SIG-M5 (cell line): ENCODE measurements around the gene OR6S1.
"Not testable (repeated sequence)": the region's sequence is repeated elsewhere in the genome, so short reads cannot be mapped to it uniquely, and the experiment has no call there.

ENCODE experiments used
- DNase-seq: peaks from one replicate; lab custom pipeline; 2025; lab: John Stamatoyannopoulos, UW

Gene OR6S1

GRCh38 chr14:20631023-20631879 is 10.2 kb downstream of the OR6S1 start:
- no peak for DNase-seq

- DNase-seq = no peak
These were observed 11.0 kb downstream of the OR6S1 start for GRCh38 chr14:20630340-20631022.

GRCh38 chr14:20628063-20628854 is 13.2 kb downstream of the OR6S1 start:
- no peak for DNase-seq

DNA sequence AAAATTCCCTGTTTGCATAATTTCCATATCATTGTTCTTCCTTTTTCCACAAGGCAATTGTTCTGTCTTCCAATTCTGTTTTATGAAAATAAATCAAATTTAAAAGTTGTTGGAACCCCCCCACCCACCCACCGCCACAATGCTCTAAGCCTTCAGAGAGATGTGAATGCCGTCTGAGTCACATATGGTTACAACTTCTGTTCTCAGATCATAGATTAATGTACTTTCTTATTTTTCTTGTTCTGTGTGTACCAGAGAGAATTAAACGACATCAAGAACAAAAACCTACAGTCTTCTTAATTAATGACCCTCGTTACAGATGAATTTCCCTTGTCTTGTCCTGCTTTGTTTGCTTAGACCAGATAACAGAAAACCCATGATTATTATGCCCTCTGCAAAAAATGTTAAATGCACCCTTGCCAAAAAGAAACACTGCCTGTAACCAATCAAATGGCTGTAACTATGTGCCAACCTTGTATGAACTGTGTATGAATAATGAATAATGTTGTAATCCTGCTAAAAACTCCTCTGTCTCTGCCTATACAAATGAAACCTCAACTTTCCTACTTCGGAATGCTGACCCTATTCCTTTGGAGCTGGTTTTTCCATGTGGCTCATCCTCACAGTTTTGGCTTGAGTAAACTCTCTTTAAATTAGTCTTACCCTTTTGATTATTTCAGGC is 14.0 kb downstream of the OR6S1 start:
- no peak for DNase-seq

DNA sequence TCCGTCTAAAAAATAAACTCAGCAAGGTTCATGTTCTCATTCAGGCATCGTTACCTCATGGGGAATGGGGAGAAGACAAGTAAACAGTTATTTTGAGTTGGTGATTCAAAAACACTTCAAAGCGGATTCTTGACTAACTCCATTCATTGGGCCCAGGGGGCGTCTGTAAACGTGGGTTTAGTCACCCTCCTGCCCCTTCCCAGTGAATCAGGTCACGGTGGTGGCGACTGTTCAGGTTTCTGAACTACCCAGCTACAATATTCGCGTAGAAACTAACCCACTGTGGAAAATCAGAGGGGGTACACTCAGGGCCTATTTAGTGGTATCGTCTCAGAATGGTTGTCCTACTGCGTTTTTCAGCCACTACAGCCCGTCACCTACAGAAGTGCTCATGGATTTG is 15.2 kb downstream of the OR6S1 start:
- DNase-seq = no peak

DNA sequence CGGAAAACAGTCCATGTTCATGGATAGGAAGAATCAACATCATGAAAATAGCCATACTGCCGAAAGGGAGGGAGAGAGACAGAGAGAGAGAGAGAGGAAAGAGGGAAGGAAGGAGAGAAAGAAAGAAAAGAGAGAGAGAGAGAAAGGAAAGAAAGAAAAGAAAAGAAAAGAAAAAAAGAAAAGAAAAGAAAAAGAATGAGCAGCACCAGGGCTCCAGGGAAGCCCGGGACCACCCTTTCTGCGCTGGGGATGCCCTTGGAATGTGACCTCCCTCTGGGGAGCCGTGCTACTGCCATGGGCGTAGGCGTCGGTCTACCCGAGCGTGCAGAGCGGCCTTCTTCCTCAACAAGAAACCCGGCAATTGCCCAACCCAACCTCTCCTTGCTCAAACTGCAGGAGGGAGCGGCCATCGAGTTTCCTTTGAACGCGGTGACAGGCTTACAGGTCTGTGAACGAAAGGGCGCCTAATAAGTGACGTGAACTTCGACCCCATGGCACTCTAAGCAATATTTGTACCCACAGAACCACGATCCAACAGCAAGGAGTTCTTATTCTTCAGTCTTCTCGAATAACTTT is 16.9 kb downstream of the OR6S1 start:
- peak; percentile 54 for DNase-seq

- no peak for DNase-seq
These were observed 17.7 kb downstream of the OR6S1 start for GRCh38 chr14:20623798-20624197.

DNA sequence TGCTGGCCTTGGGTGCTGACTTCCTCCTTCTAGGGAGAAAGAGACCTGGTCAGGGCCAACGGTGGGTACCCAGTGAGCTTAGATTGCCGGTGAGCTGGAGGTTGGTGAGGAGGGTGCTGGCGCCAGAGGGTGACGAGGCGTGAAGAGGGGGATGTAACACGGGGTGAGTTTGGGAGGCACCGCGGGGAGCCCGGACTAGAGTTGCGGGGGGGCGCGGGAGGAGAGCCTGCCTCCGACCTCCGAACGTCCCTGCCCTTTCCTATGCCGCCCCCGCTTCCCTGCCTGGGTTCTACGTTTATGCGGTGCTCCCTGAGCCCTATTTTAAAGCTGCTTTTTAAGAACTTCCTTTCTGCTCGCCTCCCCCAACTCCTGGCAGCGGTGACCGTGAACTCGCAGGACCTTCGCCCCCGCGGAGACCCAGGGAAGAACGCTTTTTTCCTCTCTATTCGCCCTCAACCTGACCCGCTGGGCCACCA is 18.6 kb downstream of the OR6S1 start:
- DNase-seq = no peak

DNA sequence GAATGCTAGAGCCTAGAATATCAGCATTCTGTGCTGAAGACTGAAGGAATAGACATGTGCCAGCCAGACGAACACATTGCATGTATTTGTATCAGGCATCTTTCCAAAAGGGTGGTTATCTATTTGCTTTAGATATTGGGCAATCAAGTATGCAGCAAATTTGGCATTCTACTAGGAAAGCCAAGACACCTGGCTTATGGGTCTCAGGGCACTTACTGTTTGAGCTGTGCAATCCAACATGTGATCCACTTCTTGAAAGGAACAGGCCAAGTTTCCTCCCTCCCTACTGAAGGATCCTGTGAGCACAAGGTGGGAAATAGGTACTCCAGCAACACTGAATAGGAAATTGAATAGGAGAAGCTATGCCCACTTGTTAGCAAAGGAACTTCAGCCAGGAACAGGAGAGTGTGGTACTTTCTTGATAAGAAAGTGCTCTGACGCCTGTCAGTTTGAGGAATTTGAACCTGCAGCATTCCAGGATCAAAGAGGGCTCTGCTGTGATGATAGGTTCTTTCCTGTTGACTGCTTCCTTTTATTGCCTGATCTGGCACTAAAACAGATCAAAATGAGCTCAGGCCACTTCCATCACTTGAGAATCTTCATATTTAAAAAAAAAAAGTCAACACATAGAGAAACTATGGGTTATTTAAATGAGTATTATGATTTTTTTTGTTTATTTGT is 20.6 kb downstream of the OR6S1 start:
- DNase-seq = no peak

DNA sequence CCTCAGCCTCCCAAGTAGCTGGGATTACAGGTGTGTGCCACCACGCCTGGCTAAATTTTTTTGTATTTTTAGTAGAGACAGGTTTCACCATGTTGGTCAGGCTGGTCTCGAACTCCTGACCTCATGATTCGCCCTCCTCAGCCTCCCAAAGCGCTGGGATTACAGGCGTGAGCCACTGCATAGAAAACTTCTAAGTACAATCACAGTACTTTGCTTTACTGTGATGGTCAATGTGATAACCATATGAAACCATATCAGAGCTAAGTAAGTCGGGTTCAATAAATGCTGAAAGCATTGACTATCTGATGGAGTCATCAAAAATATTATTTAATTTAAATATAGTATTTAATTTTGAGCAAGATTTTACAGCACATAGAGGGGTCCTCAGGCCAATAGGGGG is 21.8 kb downstream of the OR6S1 start:
- not testable (repeated sequence) for DNase-seq

- no peak for DNase-seq
These were observed 23.2 kb downstream of the OR6S1 start for GRCh38 chr14:20618271-20618749.

GRCh38 chr14:20617138-20618003 is 24.1 kb downstream of the OR6S1 start:
- DNase-seq = no peak

GRCh38 chr14:20615996-20616395 is 25.5 kb downstream of the OR6S1 start:
- DNase-seq = no peak

DNA sequence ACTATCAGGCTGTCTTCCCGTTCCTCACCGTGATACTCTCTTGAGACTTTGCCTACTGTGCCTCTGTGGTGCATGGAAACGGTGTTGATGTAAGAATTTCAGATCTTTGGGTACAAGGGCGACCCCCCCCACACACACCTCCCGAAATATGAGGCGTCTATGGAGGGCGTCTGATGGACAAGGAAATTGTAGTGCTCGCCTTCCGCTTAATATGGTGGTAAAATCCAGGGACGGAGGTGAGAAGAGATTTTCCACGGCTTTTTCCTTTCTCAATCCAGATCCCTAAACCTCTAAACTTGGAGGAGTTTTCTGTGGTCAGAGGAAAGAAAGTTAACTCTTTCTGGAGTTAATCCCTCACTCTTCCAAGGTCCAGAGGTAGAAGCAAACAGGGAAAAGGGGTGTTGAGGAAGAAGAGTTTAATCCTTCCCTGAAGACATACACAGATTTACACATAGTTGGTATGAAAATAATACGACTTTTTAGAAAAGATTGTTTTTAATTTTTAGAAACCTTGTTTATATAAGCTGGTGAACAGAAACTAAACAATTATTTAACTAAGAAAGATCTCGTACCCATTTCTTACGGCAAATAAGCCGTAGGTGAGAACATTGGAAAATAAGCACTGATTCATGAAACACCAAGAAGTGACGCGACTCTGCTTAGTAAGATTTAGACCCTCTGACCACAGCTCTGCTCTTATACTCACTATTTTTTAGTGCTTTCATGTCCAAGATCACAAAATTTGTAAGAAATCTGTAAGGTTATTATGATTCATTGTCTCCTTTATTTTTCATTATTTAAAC is 27.3 kb downstream of the OR6S1 start:
- no peak for DNase-seq

DNA sequence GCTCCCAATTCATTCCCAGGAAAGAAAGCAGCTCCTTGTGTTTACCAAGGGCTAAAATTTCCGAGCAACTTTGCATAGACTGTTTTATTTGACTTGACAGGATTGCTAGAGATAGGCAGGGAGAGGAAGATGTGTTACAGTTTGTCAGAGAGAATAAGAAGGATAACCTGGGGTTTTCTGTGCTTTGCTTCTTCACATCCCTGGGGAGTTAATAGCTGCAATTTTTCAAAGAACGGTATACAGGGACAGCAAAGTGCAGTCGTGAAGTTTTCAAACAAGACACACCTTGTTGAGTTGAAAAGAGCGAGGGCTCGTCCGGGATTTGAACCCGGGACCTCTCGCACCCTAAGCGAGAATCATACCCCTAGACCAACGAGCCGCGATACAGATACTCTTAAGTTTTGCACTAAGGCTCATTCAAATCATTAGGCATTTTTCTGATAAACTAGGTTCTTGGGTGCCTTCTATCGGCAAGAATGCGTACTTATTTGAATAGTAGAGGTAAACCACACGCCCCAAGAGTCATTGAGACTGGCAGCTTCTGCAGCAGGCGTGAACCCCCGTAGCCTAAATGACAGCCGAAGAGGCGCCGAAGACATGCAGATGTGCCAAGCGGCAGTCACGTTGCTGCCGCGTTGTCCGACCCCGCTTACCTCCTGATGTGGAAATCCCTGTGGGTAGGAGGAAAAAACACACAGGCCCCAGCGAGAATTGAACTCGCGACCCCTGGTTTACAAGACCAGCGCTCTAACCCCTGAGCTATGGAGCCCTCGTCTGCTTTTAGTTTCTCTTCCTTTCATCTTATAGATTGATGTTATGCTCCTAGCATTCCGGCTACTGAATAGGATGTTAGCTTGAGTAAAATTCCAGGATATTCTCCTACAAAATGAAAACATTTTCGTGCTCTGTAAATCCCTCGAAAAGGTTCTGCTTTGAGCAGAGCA is 28.1 kb downstream of the OR6S1 start:
- peak; percentile 79 for DNase-seq

DNA sequence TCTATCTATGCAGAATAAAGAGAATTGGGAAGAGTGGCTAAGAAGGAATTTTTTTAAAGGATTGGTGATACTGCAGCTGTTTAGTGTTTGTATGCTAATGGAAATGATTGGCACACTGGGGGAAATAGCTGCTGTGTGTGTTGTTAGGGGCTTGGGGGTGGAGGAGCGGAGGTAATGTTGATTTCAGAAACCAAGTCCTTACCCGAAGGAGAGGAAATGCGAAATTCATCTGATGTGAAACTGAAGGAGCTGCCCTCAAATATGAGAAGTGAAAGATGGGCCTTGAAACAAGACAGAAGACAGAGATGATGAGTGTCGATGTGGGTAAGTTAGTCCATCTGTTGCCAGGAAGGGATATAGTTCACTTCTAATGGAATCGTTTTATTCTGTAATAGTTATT is 29.1 kb downstream of the OR6S1 start:
- peak; percentile 26 for DNase-seq

GRCh38 chr14:20611277-20611676 is 30.2 kb downstream of the OR6S1 start:
- no peak for DNase-seq
